Heart left ventricle (tissue), 16 donors: Measurements from ENCODE around the gene AADACL3. TPM values are rescaled to one million over a fixed set of nuclear protein-coding genes. Genes with fewer than 3 reads are reported as not detected.

Source experiments
- ATAC-seq, 4 donors: fragments of 200-7000 bp; cut with Tn5 transposase; one replicate each; pipeline ENCODE4 v1.9.1; 2020 to 2022; ENCODE audit warnings: moderate library complexity in 4 of 4, mild to moderate bottlenecking in 3 of 4, moderate number of reproducible peaks in 1 of 4
- DNase-seq, 5 donors: peaks; one replicate each; pipeline ENCODE4 v3.0.0-alpha.2; 2020
- H3K27ac ChIP-seq, 12 donors: fragments of 200-600 bp; sonication (generic) in 4 of 12; one replicate each; pipeline versions ENCODE4 v1.5.0 to v1.8.0; 2016 to 2022; ENCODE audit warnings: mild to moderate bottlenecking in 2 of 12
- H3K27me3 ChIP-seq, 9 donors: fragments of 200-600 bp; sonication (generic) in 2 of 9; one replicate each; pipeline versions ENCODE4 v1.5.1 to v1.8.0; 2016 to 2022; ENCODE audit warnings: mild to moderate bottlenecking in 3 of 9
- H3K36me3 ChIP-seq, 9 donors: fragments of 200-600 bp; sonication (generic) in 2 of 9; one replicate each; pipeline versions ENCODE4 v1.5.0 to v1.8.0; 2018 to 2022; ENCODE audit warnings: mild to moderate bottlenecking in 2 of 9
- H3K4me1 ChIP-seq, 12 donors: fragments of 200-600 bp; sonication (generic) in 4 of 12; one replicate each; pipeline versions ENCODE4 v1.5.0 to v1.8.0; 2016 to 2022; ENCODE audit warnings: mild to moderate bottlenecking in 3 of 12
- H3K4me3 ChIP-seq, 12 donors: fragments of 200-600 bp; sonication (generic) in 4 of 12; one replicate each; pipeline versions ENCODE4 v1.5.0 to v1.8.0; 2017 to 2022; ENCODE audit warnings: mild to moderate bottlenecking in 9 of 12, moderate library complexity in 4 of 12
- H3K9me3 ChIP-seq, 12 donors: fragments of 200-600 bp; sonication (generic) in 4 of 12; one replicate each; pipeline versions ENCODE4 v1.5.0 to v1.8.0; 2016 to 2022; ENCODE audit warnings: mild to moderate bottlenecking in 1 of 12
- CTCF ChIP-seq, 12 donors: fragments of 200-600 bp; sonication (generic) in 4 of 12; IDR thresholded peaks; one replicate each; pipeline versions ENCODE4 v1.5.0 to v1.8.0; 2018 to 2022; ENCODE audit warnings: antibody characterized with exemption in 12 of 12, mild to moderate bottlenecking in 5 of 12
- POLR2A ChIP-seq, 2 donors: fragments of 450-650 bp; IDR thresholded peaks; one replicate each; pipeline ENCODE4 v1.6.1; 2017; ENCODE audit warnings: antibody characterized with exemption in 2 of 2, mild to moderate bottlenecking in 2 of 2, moderate library complexity in 2 of 2
- WGBS, 4 donors: extraction: QIAGEN DNeasy Blood & Tissue Kit in 2 of 4; methylation state at CpG; one replicate each; pipeline versions ENCODE4 v1.1.5 to v1.1.7; 2013 to 2018; 5-methylcytosine and 5-hydroxymethylcytosine counted together
- intact Hi-C, 10 donors: fragments of 100-400 bp; cut with DNase I; formaldehyde crosslinking; loops; one replicate each; pipeline versions ENCODE4 v1.11.1 to v1.14.2; 2022
- polyA plus RNA-seq, 2 donors: library from polyadenylated mRNA; stranded (reverse); fragments of 200-250 nt; gene quantifications; one replicate each; pipeline ENCODE4 v1.2.3, GENCODE V29; 2013
- total RNA-seq, 9 donors: library from RNA; depleted of rRNA in 2 of 9; stranded (reverse); fragments of >200 nt in 2 of 9; fragmentation: NEBNext Ultra II Directional in 3 of 9; extraction: Animal tissue kit (Norgen Biotek cat#: 25700) in 3 of 9; gene quantifications; one replicate each; pipeline versions ENCODE4 v1.1.0 to v1.2.4, GENCODE V29; 2016 to 2023
- donor health status: ischemic (EF 13 %, LVEDD 7.1; RV severe dilation, severe dysfunction).
- donor health status: healthy with polysubstance abuse.
- donor health status: DM: no; HTN: yes; CAD: no.
- donor health status: DM: no; HTN: no; CAD: no.
- donor health status: ischemic (EF 25% LVEDD 6.9; RV normal size, moderate dysfunction).
- donor health status: ischemic (EF 25% LVEDD 5.7; RV mildly dilated, moderate dysfunction).
- donor health status: healthy.
- donor health status: DM: yes; HTN: yes; CAD: no.
- donor health status: ischemic (EF 35%, LVEDD 5.7; RV mildly dilated, moderate dysfunction).
- donor health status: nonischemic (EF 11% LVEDD 7.7; RV severe dilation, severe dysfunction).
- donor health status: DM: yes; HTN: yes; CAD: no.
- donor health status: PGD.
- donor health status: ischemic (EF 29% LVEDD 5.4; RV normal size, mild dysfunction).
- donor health status: nonischemic (EF 23%, LVEDD 6.1; RV moderate dilation, normal function).

AADACL3 gene
- total and polyA plus RNA-seq, 11 donors = not detected

- no peaks in the 10 kb centered on the region for H3K36me3 ChIP-seq
- H3K27ac ChIP-seq = no peak overlapping the region
- H3K4me3 ChIP-seq = no peak overlapping the region
- intact Hi-C loops = no loop called here
- ATAC-seq = no peak
- H3K27me3 ChIP-seq = peaks cover 0 to 17% (median 0%) of the 10 kb centered on the region in 9 donors
- 53 to 86% (median 64%) methylated on average over 3 of the region's 3 CpGs for WGBS, 4 donors
- H3K4me1 ChIP-seq = no peaks in the 10 kb centered on the region
- no peak for TF ChIP-seq CTCF (IDR thresholded peaks at IDR 0.05)
- no peak for TF ChIP-seq POLR2A (IDR thresholded peaks at IDR 0.05)
- no peak for DNase-seq
- H3K9me3 ChIP-seq = peaks cover 0 to 4% (median 0%) of the 10 kb centered on the region in 12 donors
These were observed 26.0 kb downstream of the AADACL3 start for GRCh38 chr1:12741946-12742345.

- ATAC-seq (no peak), DNase-seq (no peak)
- H3K4me1 ChIP-seq = no peaks in the 10 kb centered on the region
- TF ChIP-seq POLR2A (IDR thresholded peaks at IDR 0.05) = no peak
- H3K27me3 ChIP-seq = peaks cover 0 to 21% (median 0%) of the 10 kb centered on the region in 9 donors
- peaks cover 0 to 31% (median 17%) of the 10 kb centered on the region in 12 donors for H3K9me3 ChIP-seq
- intact Hi-C loops = no loop called here
- H3K4me3 ChIP-seq = no peak overlapping the region
- no peak overlapping the region for H3K27ac ChIP-seq
- WGBS, 4 donors = 60 to 75% (median 69%) methylated on average over 3 of the region's 3 CpGs
- no peaks in the 10 kb centered on the region for H3K36me3 ChIP-seq
These were observed 29.4 kb downstream of the AADACL3 start for GRCh38 chr1:12745126-12745991.

- ATAC-seq (no peak), DNase-seq (no peak)
- Histone ChIP-seq H3K27ac (no peak within 1 kb of the TSS), H3K4me3 (no peak within 1 kb of the TSS), H3K4me1 (no peaks in the 10 kb centered on the region), H3K27me3 (peaks cover 0 to 27% (median 0%) of the 10 kb centered on the region in 9 donors), H3K9me3 (peaks cover 0 to 33% (median 17%) of the 10 kb centered on the region in 12 donors), H3K36me3 (no peaks in the 10 kb centered on the region)
- TF ChIP-seq CTCF (IDR thresholded peaks at IDR 0.05) (no peak), POLR2A (IDR thresholded peaks at IDR 0.05) (no peak)
- 41 to 51% (median 45%) methylated on average over 2 of the region's 2 CpGs for WGBS, 4 donors
- intact Hi-C loops = no loop called here
These were observed 30.0 kb downstream of the AADACL3 start, which contains the start of gene CFAP107 for GRCh38 chr1:12745992-12746323. CFAP107 (plus strand) TSS chr1:12746200; CDS start chr1:12746431, 231 bp downstream.

- DNase-seq = no peak
- no peak for TF ChIP-seq CTCF (IDR thresholded peaks at IDR 0.05)
- no peak for TF ChIP-seq POLR2A (IDR thresholded peaks at IDR 0.05)
- Histone ChIP-seq H3K27ac (no peak overlapping the region), H3K36me3 (no peaks in the 10 kb centered on the region), H3K27me3 (peaks cover 0 to 19% (median 0%) of the 10 kb centered on the region in 9 donors), H3K9me3 (peaks cover 0 to 33% (median 17%) of the 10 kb centered on the region in 12 donors), H3K4me3 (no peak overlapping the region), H3K4me1 (no peaks in the 10 kb centered on the region)
- ATAC-seq = no peak
- intact Hi-C loops = no loop called here
These were observed 33.0 kb downstream of the AADACL3 start for GRCh38 chr1:12748778-12749355.
